COR-L47 (cell line): ENCODE data around the gene SLC34A1.
A peak's percentile ranks its signal among the peaks of the same experiment; 100 is the strongest.

Experiments used
- DNase-seq: peaks from one replicate; lab custom pipeline; 2025; lab: John Stamatoyannopoulos, UW

Gene SLC34A1

DNA sequence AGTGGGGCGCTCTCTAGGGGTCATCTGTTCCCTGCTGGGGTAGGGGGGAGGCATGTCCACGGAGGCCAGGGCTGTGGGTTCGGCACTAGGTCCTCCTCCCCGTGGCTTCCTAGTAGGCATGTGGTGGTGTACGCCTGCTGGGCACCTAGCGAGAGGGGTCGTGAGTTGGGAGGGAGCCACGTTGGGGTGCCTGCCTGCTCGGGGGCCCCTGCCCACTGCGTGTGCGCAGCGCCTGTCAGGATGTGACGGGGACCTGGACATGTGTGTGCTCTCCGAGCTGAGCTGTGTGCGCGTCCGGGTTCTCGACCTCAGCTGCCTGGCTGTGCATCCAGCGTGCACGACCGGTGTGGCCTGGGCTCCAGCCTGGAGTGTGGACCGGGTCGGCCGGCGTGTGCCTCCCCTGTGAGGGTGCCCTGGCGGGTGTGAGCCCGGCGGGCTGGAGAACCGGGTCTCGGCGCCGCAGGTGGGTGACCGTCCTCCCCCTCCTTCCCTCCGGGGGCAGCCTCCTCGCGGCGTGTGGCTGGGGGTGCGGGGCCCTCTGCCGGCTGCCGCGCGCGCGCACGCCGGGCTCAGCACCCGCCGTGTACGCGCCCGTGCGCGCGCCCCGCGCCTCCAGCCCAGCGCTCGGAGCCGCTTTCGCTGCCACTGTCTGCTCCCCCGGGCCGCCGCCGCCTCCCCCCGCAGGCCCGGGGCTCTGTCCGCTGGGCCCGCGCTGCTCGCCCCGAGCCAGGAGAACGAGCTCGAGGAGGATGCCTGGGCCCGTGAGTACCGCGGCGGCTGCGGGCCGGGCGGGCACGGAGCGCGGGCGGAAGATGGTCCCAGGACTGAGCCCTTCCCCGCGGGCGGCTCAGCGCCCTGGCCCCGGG lies 62.2 kb downstream of the SLC34A1 start, which contains the start of gene PRR7:
Gene PRR7 (plus strand): TSS at position 615 of the 866 bp plus-strand sequence. CDS start 8,254 bp downstream, outside the sequence.
- peak; percentile 74 for DNase-seq

DNA sequence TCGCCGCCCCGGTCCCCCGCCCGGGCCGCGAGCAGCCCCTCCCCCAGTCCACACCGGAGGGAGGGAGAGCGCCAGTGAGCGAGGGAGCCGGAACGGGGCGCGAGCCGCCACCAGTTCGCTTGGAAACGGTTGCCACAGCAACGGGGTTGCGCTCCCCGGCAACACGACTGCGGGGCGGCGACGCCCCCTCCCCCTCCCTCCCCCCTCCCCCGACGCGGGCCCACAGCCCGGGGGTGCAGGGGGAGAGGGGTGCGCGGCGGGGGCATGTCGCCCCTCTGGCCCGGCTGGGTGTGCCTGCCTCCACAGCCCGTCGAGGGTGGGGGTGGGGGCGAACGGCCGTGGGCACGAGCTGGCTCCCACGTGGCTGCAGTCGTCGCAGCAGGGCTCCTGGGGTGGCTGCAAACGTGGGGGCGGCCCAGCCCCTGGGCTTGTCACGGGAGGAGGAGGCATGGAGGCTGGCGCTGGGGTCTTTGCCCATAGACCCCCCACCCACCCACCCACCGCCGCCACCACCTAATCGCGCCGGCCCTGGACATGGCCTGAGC lies 62.9 kb downstream of the SLC34A1 start:
- peak; percentile 91 for DNase-seq

DNA sequence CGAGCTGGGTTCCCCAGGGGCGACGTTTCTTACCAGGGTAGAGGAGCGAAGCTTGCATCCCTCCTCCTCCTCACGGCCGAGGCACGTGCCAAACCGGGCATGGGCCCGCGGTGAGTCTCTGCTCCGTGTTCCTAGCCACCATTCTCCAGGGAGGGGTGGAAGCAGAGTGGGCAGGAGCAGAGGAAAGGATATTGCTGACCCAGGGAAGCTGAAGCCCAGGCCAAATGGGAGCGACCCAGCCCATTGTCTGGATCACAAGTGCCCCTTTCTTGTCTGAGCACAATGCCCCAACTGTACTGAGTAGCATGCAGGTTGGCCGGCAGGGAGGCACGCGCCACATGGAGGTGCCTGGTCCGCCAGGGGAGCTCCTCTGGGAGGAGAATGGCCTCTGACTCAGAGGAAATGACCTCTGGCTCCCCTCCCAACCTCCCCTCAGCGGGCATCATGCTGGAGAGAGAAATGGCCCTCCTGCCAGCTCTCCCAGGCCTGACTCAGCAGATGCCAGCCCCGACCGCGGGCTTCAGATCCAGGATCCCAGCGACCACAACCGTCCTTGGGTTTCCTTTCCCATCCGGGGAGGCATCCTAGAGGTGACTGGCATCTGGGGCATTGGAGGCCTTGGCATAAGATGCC lies 63.5 kb downstream of the SLC34A1 start:
- DNase-seq: peak; percentile 17
